Subcutaneous abdominal adipose tissue (tissue), 5 donors: ENCODE data around the gene MBNL2.
A peak's percentile ranks its signal among the peaks of the same experiment; 100 is the strongest.

Experiments used
- H3K27ac ChIP-seq: one replicate; pipeline ENCODE4 v1.7.0; 2013; ENCODE audit warnings: low read depth, mild to moderate bottlenecking, inconsistent platforms, low read length, moderate library complexity
- H3K27me3 ChIP-seq, 5 donors: one replicate each; pipeline ENCODE4 v1.7.0; 2013; ENCODE audit warnings: low read length in 5 of 5, inconsistent platforms in 1 of 5; ENCODE audit not compliant: control insufficient read depth in 5 of 5, insufficient read depth in 4 of 5
- H3K36me3 ChIP-seq, 5 donors: one replicate each; pipeline ENCODE4 v1.7.0; 2013; ENCODE audit warnings: low read length in 5 of 5; ENCODE audit not compliant: control insufficient read depth in 5 of 5, insufficient read depth in 5 of 5
- H3K4me1 ChIP-seq, 5 donors: one replicate each; pipeline ENCODE4 v1.7.0; 2013; ENCODE audit warnings: low read length in 5 of 5, mild to moderate bottlenecking in 3 of 5, moderate library complexity in 1 of 5; ENCODE audit not compliant: control insufficient read depth in 5 of 5, insufficient read depth in 5 of 5
- H3K4me3 ChIP-seq, 5 donors: one replicate each; pipeline ENCODE4 v1.7.0; 2013; ENCODE audit warnings: low read length in 5 of 5, low read depth in 1 of 5
- H3K9ac ChIP-seq, 5 donors: one replicate each; pipeline ENCODE4 v1.7.0; 2013; ENCODE audit warnings: low read length in 5 of 5, mild to moderate bottlenecking in 4 of 5, moderate library complexity in 3 of 5
- H3K9me3 ChIP-seq, 5 donors: one replicate each; pipeline ENCODE4 v1.7.0; 2013; ENCODE audit warnings: low read length in 5 of 5; ENCODE audit not compliant: control insufficient read depth in 5 of 5
- donor health status: healthy.
- donor health status: healthy.
- donor health status: healthy.
- donor health status: healthy.
- donor health status: healthy.

Gene MBNL2

GRCh38 chr13:97221466-97221865 lies 667 bp upstream of the MBNL2 start:
- H3K27ac ChIP-seq, result peak overlapping the region; percentile 98
- H3K36me3 ChIP-seq, result no peaks in the 10 kb centered on the region
- peaks cover 2 to 30% (median 24%) of the 10 kb centered on the region in 5 donors for H3K4me1 ChIP-seq
- H3K27me3 ChIP-seq, result no peaks in the 10 kb centered on the region
- peak overlapping the region in 4 of 5 donors; percentile 3 to 99 (median 25) for H3K9ac ChIP-seq
- H3K4me3 ChIP-seq, result peak overlapping the region in 4 of 5 donors; percentile 77 to 98 (median 88)
- no peaks in the 10 kb centered on the region for H3K9me3 ChIP-seq

GRCh38 chr13:97223037-97223710 lies 1.0 kb downstream of the MBNL2 start:
- H3K4me1 ChIP-seq, result peaks cover 4 to 47% (median 39%) of the 10 kb centered on the region in 5 donors

GRCh38 chr13:97223711-97224541 lies 1.8 kb downstream of the MBNL2 start:
- Histone ChIP-seq H3K27ac (peak overlapping the region; percentile 98), H3K4me1 (peaks cover 4 to 51% (median 43%) of the 10 kb centered on the region in 5 donors), H3K4me3 (peak overlapping the region; percentile 77 to 98 (median 86)), H3K9ac (peak overlapping the region; percentile 88 to 99 (median 95)), H3K9me3 (no peaks in the 10 kb centered on the region), H3K27me3 (no peaks in the 10 kb centered on the region), H3K36me3 (no peaks in the 10 kb centered on the region)

More at GRCh38 chr13:97223037-97223710, 1.0 kb downstream of the MBNL2 start:
- no peaks in the 10 kb centered on the region for H3K36me3 ChIP-seq
- H3K9me3 ChIP-seq, result no peaks in the 10 kb centered on the region
- no peaks in the 10 kb centered on the region for H3K27me3 ChIP-seq
- peak overlapping the region; percentile 98 for H3K27ac ChIP-seq
- peak overlapping the region; percentile 77 to 98 (median 86) for H3K4me3 ChIP-seq
- H3K9ac ChIP-seq, result peak overlapping the region; percentile 88 to 99 (median 95)

- Histone ChIP-seq H3K9ac (peak overlapping the region; percentile 64 to 99 (median 90)), H3K27me3 (no peaks in the 10 kb centered on the region), H3K4me3 (peak overlapping the region; percentile 77 to 98 (median 86)), H3K4me1 (peaks cover 4 to 58% (median 50%) of the 10 kb centered on the region in 5 donors), H3K27ac (peak overlapping the region; percentile 98), H3K36me3 (no peaks in the 10 kb centered on the region), H3K9me3 (no peaks in the 10 kb centered on the region)
These were observed 2.6 kb downstream of the MBNL2 start for GRCh38 chr13:97224544-97225300.

- no peaks in the 10 kb centered on the region for H3K36me3 ChIP-seq
- H3K27me3 ChIP-seq, result no peaks in the 10 kb centered on the region
- H3K4me3 ChIP-seq, result peak overlapping the region; percentile 77 to 98 (median 86)
- peaks cover 4 to 66% (median 57%) of the 10 kb centered on the region in 5 donors for H3K4me1 ChIP-seq
- H3K9me3 ChIP-seq, result no peaks in the 10 kb centered on the region
- peak overlapping the region; percentile 98 for H3K27ac ChIP-seq
- H3K9ac ChIP-seq, result peak overlapping the region in 4 of 5 donors; percentile 88 to 99 (median 92)
These were observed 3.4 kb downstream of the MBNL2 start for GRCh38 chr13:97225533-97225932.

- peak overlapping the region; percentile 77 to 98 (median 86) for H3K4me3 ChIP-seq
These were observed 3.9 kb downstream of the MBNL2 start for GRCh38 chr13:97226013-97226412.

GRCh38 chr13:97226788-97227627 lies 4.9 kb downstream of the MBNL2 start:
- H3K4me3 ChIP-seq, result peak overlapping the region in 4 of 5 donors; percentile 26 to 38 (median 28)
- peaks cover 2 to 75% (median 69%) of the 10 kb centered on the region in 5 donors for H3K4me1 ChIP-seq
- H3K9me3 ChIP-seq, result no peaks in the 10 kb centered on the region
- peak overlapping the region in 1 of 5 donors; percentile 65 for H3K9ac ChIP-seq
- H3K27me3 ChIP-seq, result no peaks in the 10 kb centered on the region
- peak overlapping the region; percentile 98 for H3K27ac ChIP-seq
- H3K36me3 ChIP-seq, result peaks cover 0 to 9% (median 0%) of the 10 kb centered on the region in 5 donors

More at GRCh38 chr13:97226013-97226412, 3.9 kb downstream of the MBNL2 start:
- peaks cover 4 to 71% (median 62%) of the 10 kb centered on the region in 5 donors for H3K4me1 ChIP-seq
- H3K27ac ChIP-seq, result peak overlapping the region; percentile 98
- H3K9me3 ChIP-seq, result no peaks in the 10 kb centered on the region
- H3K9ac ChIP-seq, result peak overlapping the region in 4 of 5 donors; percentile 88 to 99 (median 92)
- H3K36me3 ChIP-seq, result peaks cover 0 to under 1% (median 0%) of the 10 kb centered on the region in 5 donors
- no peaks in the 10 kb centered on the region for H3K27me3 ChIP-seq

- Histone ChIP-seq H3K9me3 (no peaks in the 10 kb centered on the region), H3K36me3 (peaks cover 0 to 9% (median 0%) of the 10 kb centered on the region in 5 donors), H3K4me1 (peaks cover 2 to 87% (median 79%) of the 10 kb centered on the region in 5 donors), H3K27ac (peak overlapping the region; percentile 1), H3K4me3 (no peak overlapping the region), H3K9ac (no peak overlapping the region), H3K27me3 (no peaks in the 10 kb centered on the region)
These were observed 6.9 kb downstream of the MBNL2 start for GRCh38 chr13:97228850-97229521.
